HepG2 (cell line): ENCODE measurements around the gene SGSM1. TPM values are rescaled to one million over a fixed set of nuclear protein-coding genes. Genes with fewer than 3 reads are reported as not detected.

ENCODE experiments used
- ATAC-seq: fragments of 200-7000 bp; cut with Tn5 transposase; 3 replicates; pipeline ENCODE4 v1.9.1; 2020; ENCODE audit warnings: mild to moderate bottlenecking, moderate library complexity
- BruUV-seq: library from RNA; stranded (reverse); fragments of 400-500 nt; replicated peaks from 2 replicates; lab custom pipeline; 2021; lab: Mats Ljungman, UMichigan
- CTCF ChIA-PET: fragments of 300-600 bp; formaldehyde crosslinking; extraction: SDS; loops from one replicate; lab custom pipeline; 2021; ENCODE audit warnings: low total read pairs, inconsistent platforms, low intra/inter-chr PET ratio; lab: Yijun Ruan, JAX
- POLR2A ChIA-PET: fragments of 350-600 bp; sonication (Branson Sonifier 250); formaldehyde crosslinking; loops from one replicate; lab custom pipeline; 2020; ENCODE audit warnings: antibody characterized with exemption, inconsistent platforms; lab: Yijun Ruan, JAX
- DNase-seq: peaks from one replicate; pipeline ENCODE4 v3.0.0-alpha.2; 2015; ENCODE audit warnings: low spot score
- FAIRE-seq: peaks from 3 replicates; lab custom pipeline; 2011; peaks lifted over from hg19 to GRCh38; lab: Jason Lieb, UNC
- H2AFZ ChIP-seq: one replicate; pipeline ENCODE4 v1.6.1; 2011; ENCODE audit warnings: low read length, inconsistent platforms
- H3K27ac ChIP-seq: fragments of 300-600 bp; 3 replicates; pipeline ENCODE4 v1.8.0; 2011; ENCODE audit warnings: mixed run types, mild to moderate bottlenecking, mixed read lengths, low read length, inconsistent platforms; ENCODE audit not compliant: insufficient read depth; ENCODE audit errors: extremely low read length
- H3K27me3 ChIP-seq, 2 experiments: fragments of 200-600 bp in 1 of 2; 2 replicates in 1 of 2; 3 replicates in 1 of 2; pipeline versions ENCODE4 v1.6.0 to v1.8.0; 2011; ENCODE audit warnings: low read length in 2 of 2, mild to moderate bottlenecking in 2 of 2, moderate library complexity in 2 of 2, inconsistent platforms in 1 of 2; ENCODE audit not compliant: insufficient read depth in 2 of 2, control insufficient read depth in 1 of 2
- H3K36me3 ChIP-seq, 2 experiments: fragments of 200-600 bp in 1 of 2; replicated peaks in 1 of 2; 2 replicates in 1 of 2; 3 replicates in 1 of 2; pipeline versions ENCODE4 v1.5.1 to v1.8.0; 2011; ENCODE audit warnings: low read length in 2 of 2, inconsistent platforms in 1 of 2; ENCODE audit not compliant: insufficient read depth in 2 of 2, control insufficient read depth in 1 of 2
- H3K4me1 ChIP-seq: 2 replicates; pipeline ENCODE4 v1.5.1; 2012; ENCODE audit warnings: low read length, inconsistent platforms; ENCODE audit not compliant: insufficient read depth
- H3K4me2 ChIP-seq: 2 replicates; pipeline ENCODE4 v1.6.0; 2011; ENCODE audit warnings: low read depth, low read length, inconsistent platforms
- H3K4me3 ChIP-seq, 3 experiments: fragments of 200-600 bp in 1 of 3; sonication (generic), shearing (Covaris generic) in 1 of 3; replicated peaks in 1 of 3; 2 replicates each; pipeline ENCODE4 v1.5.1; 2011 to 2016; ENCODE audit warnings: low read length in 3 of 3, inconsistent platforms in 2 of 3, low read depth in 2 of 3, mild to moderate bottlenecking in 2 of 3, control low read depth in 1 of 3, mixed read lengths in 1 of 3; ENCODE audit not compliant: insufficient read depth in 1 of 3
- H3K79me2 ChIP-seq: one replicate; pipeline ENCODE4 v1.6.1; 2011; ENCODE audit warnings: low read length, inconsistent platforms; ENCODE audit not compliant: insufficient read depth
- H3K9ac ChIP-seq: 2 replicates; pipeline ENCODE4 v1.6.0; 2011; ENCODE audit warnings: mild to moderate bottlenecking, low read depth, low read length, inconsistent platforms; ENCODE audit not compliant: insufficient read depth
- H3K9me3 ChIP-seq: 2 replicates; pipeline ENCODE4 v1.5.1; 2012; ENCODE audit warnings: mild to moderate bottlenecking, low read length
- H4K20me1 ChIP-seq: 2 replicates; pipeline ENCODE4 v1.6.0; 2011; ENCODE audit warnings: inconsistent platforms, mild to moderate bottlenecking, low read length, moderate library complexity; ENCODE audit not compliant: insufficient read depth
- ADNP ChIP-seq: sonication (generic); formaldehyde crosslinking; IDR thresholded peaks from 2 replicates; pipeline ENCODE4 v1.4.0; 2020; ENCODE audit warnings: missing genetic modification reagents
- DBP ChIP-seq: sonication (generic); formaldehyde crosslinking; IDR thresholded peaks from 2 replicates; pipeline ENCODE4 v1.4.0; 2020; ENCODE audit warnings: missing genetic modification reagents; ENCODE audit errors: not compliant biosample characterization
- JDP2 ChIP-seq: sonication (generic); formaldehyde crosslinking; IDR thresholded peaks from 2 replicates; pipeline ENCODE4 v1.8.1; 2022; ENCODE audit warnings: missing genetic modification reagents, borderline replicate concordance
- MIER3 ChIP-seq: IDR thresholded peaks from 2 replicates; pipeline ENCODE4 v1.6.1; 2016; ENCODE audit warnings: missing compliant biosample characterization, borderline replicate concordance
- TCF7 ChIP-seq: sonication (generic); IDR thresholded peaks from 2 replicates; pipeline ENCODE4 v1.6.1; 2016; ENCODE audit warnings: antibody characterized with exemption, low read depth
- ZGPAT ChIP-seq: IDR thresholded peaks from 2 replicates; pipeline ENCODE4 v1.6.1; 2016; ENCODE audit warnings: mild to moderate bottlenecking
- ZNF362 ChIP-seq: sonication (generic); formaldehyde crosslinking; IDR thresholded peaks from 2 replicates; pipeline ENCODE4 v1.4.0; 2020; ENCODE audit warnings: missing genetic modification reagents, mild to moderate bottlenecking, borderline replicate concordance
- ZNF629 ChIP-seq: sonication (generic); formaldehyde crosslinking; conservative IDR thresholded peaks from 2 replicates; pipeline ENCODE4 v1.5.0; 2020; ENCODE audit warnings: missing genetic modification reagents
- WGBS: methylation state at CpG from one replicate; pipeline ENCODE4 v1.1.6; 2017; ENCODE audit warnings: low lambda C conversion rate; 5-methylcytosine and 5-hydroxymethylcytosine counted together
- in situ Hi-C: cut with HindIII; loops from 2 replicates; pipeline ENCODE4 v1.10.0; 2017; ENCODE audit warnings: low pct_unique_long_range_greater_than_20kb; ENCODE audit not compliant: extremely low pct_ligation_motif_present
- intact Hi-C: fragments of 100-400 bp; cut with micrococcal nuclease; formaldehyde crosslinking; loops from one replicate; pipeline ENCODE4 v1.10.0; 2022; ENCODE audit not compliant: unreplicated experiment
- polyA plus RNA-seq, 8 experiments: library from polyadenylated mRNA; depleted of rRNA in 3 of 8; stranded (reverse) in 7 of 8; unstranded in 1 of 8; fragments of >200 nt; fragmentation: Illumina TruSeq in 4 of 8; extraction: Trizol in 4 of 8; gene quantifications; 2 replicates each; pipeline versions ENCODE4 v1.2.1 to v1.2.3, GENCODE V29; 2011 to 2016; ENCODE audit warnings: low read depth in 4 of 8, missing spikeins in 1 of 8, mixed read lengths in 1 of 8; ENCODE audit not compliant: insufficient read depth in 1 of 8
- small RNA-seq, 3 experiments: library from RNA; depleted of rRNA; stranded (forward); fragments of <200 nt; gene quantifications; one replicate each; pipeline ENCODE3, GENCODE V24; 2012; ENCODE audit warnings: low read depth in 2 of 3, low replicate concordance in 1 of 3; ENCODE audit not compliant: insufficient read length in 3 of 3, insufficient read depth in 2 of 3
- total RNA-seq, 5 experiments: library from RNA; depleted of rRNA; stranded (reverse); fragments of >200 nt; fragmentation: Illumina TruSeq; extraction: Trizol; gene quantifications; 2 replicates each; pipeline ENCODE4 v1.2.3, GENCODE V29; 2016; ENCODE audit warnings: low read depth in 1 of 5

SGSM1 gene
- total and polyA plus RNA-seq, 2 of the 13 experiments (the other 11 are each of a cell fraction or from before 2014, with no cell fraction given), result 0.07 TPM; not detected in 1

GRCh38 chr22:24975813-24976341 lies 169.9 kb downstream of the SGSM1 start (continued):
- no peak for TF ChIP-seq ZGPAT
- TF ChIP-seq JDP2, result no peak
- TF ChIP-seq MIER3 (CRISPR knock-in tag), result no peak
- no peak for TF ChIP-seq ZNF362
- TF ChIP-seq TCF7, result no peak
- no peak for TF ChIP-seq DBP (CRISPR knock-in tag)

GRCh38 chr22:24976442-24977218 lies 170.6 kb downstream of the SGSM1 start:
- no peaks in the 10 kb centered on the region for H4K20me1 ChIP-seq
- POLR2A ChIA-PET, result no interaction called here
- in situ Hi-C loops, result no loop called here
- TF ChIP-seq ADNP (CRISPR knock-in tag), result no peak
- peak; percentile 79 for TF ChIP-seq ZNF629 (CRISPR knock-in tag)
- TF ChIP-seq, all 625 proteins: peak for 1
- ATAC-seq, result no peak
- Histone ChIP-seq H3K4me1 (peaks cover 19% of the 10 kb centered on the region), H3K9me3 (no peaks in the 10 kb centered on the region), H3K79me2 (peaks cover 10% of the 10 kb centered on the region), H3K9ac (no peak overlapping the region), H3K4me2 (no peak overlapping the region), H2AFZ (no peak overlapping the region), H3K4me3 (no peak overlapping the region), H3K36me3 (no peaks in the 10 kb centered on the region; a peak in 1 of 5 replicates), H3K27ac (no peak overlapping the region), H3K27me3 (no peaks in the 10 kb centered on the region)
- no TSS peak for BruUV-seq
- intact Hi-C loops, result no loop called here
- WGBS, result 93% methylated on average over 12 of the region's 18 CpGs
- no peak for DNase-seq
- FAIRE-seq, result no peak
- CTCF ChIA-PET, result no interaction called here

Small RNA genes lying within 50 kb of the gene (small RNA-seq; reads per million reads assigned to genes)
- gene RF00275, result 0 reads per million in 3 experiments

Other genes with a start within 250 kb of the SGSM1 start
- gene LRRC75B, start 213.1 kb upstream of the SGSM1 start, total RNA-seq (2016; rRNA removed; fragmentation: Illumina TruSeq; extraction: Trizol), result 5.7 and 11.8 TPM in 2 replicates
- gene LRRC75B, start 213.1 kb upstream of the SGSM1 start, polyA plus RNA-seq (2011; rRNA removed), result 34.8 and 48.8 TPM in 2 replicates
- 11.6 and 29.9 TPM in 2 replicates for gene GGT1, start 203.0 kb upstream of the SGSM1 start, total RNA-seq (2016; rRNA removed; fragmentation: Illumina TruSeq; extraction: Trizol)
- 103 and 150 TPM in 2 replicates for gene GGT1, start 203.0 kb upstream of the SGSM1 start, polyA plus RNA-seq (2011; rRNA removed)
- gene PIWIL3, start 31.5 kb upstream of the SGSM1 start, total RNA-seq (2016; rRNA removed; fragmentation: Illumina TruSeq; extraction: Trizol), result 0.08 TPM in 1 of 2 replicates, not detected in the other
- not detected in 2 replicates for gene PIWIL3, start 31.5 kb upstream of the SGSM1 start, polyA plus RNA-seq (2011; rRNA removed)
- not detected in 2 replicates for gene LHFPL7, start 140.5 kb downstream of the SGSM1 start, total RNA-seq (2016; rRNA removed; fragmentation: Illumina TruSeq; extraction: Trizol)
- not detected in 2 replicates for gene LHFPL7, start 140.5 kb downstream of the SGSM1 start, polyA plus RNA-seq (2011; rRNA removed)
- gene KIAA1671, start 146.5 kb downstream of the SGSM1 start, total RNA-seq (2016; rRNA removed; fragmentation: Illumina TruSeq; extraction: Trizol), result 12.0 and 13.5 TPM in 2 replicates
- gene KIAA1671, start 146.5 kb downstream of the SGSM1 start, polyA plus RNA-seq (2011; rRNA removed), result 13.6 and 13.7 TPM in 2 replicates